Measurements from ENCODE around the gene SORCS3.
"Not testable (repeated sequence)": the region's sequence is repeated elsewhere in the genome, so short reads cannot be mapped to it uniquely, and the experiment has no call there.

The SORCS3 gene

DNA sequence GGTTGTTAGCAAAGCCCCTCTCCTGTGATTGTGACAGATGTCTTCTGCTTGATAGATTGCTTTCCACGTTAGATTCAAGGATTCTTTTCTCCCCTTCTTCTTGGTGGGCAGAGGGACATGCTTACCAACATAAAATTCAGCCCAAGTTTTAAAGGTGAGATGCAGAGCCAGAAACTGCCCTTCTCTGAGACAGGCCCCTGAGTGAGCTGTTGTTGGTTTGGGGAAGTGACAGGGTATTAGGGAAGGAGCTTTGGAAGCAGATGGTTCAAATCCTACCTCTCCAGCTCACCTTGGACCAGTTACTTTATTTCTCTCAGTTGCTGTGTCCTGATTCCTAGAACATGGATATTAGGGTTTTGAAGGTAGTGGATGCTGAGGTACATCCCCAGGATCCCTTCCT, 53.0 kb downstream of the SORCS3 start:
- no peak for FAIRE-seq

DNA sequence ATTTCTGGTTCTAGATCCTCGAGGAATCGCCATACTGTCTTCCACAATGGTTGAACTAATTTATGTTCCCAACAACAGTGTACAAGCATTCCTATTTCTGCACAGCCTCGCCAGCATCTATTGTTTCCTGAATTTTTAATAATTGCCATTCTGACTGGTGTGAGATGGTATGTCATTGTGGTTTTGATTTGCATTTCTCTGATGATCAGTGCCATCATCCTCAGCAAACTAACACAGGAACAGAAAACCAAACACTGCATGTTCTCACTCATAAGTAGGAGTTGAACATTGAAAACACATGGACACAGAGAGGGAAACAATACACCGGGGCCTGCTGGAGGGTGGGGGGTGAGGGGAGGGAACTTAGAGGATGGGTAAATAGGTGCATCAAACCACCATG, 62.2 kb downstream of the SORCS3 start:
- FAIRE-seq = not testable (repeated sequence)

DNA sequence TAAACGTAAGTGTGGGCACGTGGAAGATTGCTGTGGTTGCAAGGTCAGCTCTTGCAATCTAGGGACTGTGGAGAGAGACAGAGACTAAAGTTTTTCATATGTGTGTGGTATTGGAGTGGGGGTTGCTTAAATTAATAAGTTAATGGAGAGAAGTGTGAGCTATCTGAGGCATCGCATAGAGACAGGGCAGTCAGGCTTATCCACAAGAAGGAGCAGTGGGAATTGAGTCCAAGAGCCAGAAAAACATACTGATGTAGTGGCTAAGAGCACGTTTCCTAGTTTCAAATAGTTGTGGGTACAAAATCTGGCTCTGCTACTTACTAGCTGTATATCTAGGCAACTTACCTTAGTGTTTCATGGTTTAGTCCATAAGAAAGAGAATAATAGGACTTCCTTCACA, 65.8 kb downstream of the SORCS3 start:
- FAIRE-seq = no peak

DNA sequence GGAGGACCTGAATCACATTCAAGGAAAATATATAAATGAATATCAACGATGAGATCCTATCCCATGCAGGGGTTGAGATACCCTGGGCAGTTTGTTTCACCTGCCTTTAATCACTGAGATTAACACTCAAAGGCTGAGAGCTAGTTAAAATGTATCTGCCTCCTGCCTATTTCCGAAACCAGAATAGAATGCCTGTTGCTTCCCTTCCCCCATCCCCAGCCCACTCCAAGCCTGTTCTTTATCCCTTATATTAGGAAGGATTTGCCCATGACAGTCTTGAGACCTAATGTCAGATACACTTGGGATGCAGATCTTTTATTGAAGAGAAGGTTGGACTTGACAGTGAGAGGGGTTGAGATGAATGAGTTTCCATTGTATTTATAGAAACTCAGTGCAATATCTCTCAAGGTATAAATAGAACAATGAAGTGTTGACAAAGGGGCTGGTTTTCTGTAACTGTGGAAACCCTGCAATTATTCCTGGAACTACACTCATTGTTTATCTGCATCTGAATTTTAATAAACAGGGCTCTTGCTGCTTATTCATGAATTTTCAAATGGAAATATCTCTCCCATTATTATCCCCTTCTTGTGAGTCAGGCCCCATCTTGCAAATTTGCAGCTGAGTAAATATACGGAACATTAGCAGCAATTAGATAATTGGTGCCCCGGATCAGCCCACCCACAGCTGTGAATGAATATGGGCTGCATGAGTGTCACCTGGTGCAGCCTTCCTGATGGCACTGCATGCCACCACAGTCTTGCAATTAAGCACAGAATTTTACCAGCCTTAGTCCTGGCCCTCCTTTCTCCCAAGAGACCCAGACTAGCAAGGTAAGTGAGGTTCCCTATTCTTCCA, 66.7 kb downstream of the SORCS3 start:
- FAIRE-seq = no peak

DNA sequence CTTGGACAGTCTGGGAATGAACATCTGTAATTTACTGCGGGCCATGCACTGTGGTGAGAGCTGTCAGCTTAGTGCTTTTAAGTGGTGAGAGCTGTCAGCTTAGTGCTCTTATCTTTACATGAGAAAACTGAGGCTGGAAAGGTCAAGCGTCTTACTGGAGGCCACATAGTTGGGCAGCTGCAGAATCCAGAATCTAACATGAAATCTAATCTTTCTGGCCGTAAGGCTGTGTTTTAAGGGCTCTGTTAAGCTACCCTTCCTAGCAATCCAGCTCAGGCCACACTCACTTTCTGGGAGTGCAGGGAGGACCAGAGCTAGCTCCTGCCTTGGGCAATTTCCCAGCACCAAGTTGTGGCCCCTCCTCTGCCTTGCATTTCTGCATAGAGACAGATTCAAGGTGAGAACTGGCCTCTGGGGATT, 70.2 kb downstream of the SORCS3 start:
- no peak for FAIRE-seq

DNA sequence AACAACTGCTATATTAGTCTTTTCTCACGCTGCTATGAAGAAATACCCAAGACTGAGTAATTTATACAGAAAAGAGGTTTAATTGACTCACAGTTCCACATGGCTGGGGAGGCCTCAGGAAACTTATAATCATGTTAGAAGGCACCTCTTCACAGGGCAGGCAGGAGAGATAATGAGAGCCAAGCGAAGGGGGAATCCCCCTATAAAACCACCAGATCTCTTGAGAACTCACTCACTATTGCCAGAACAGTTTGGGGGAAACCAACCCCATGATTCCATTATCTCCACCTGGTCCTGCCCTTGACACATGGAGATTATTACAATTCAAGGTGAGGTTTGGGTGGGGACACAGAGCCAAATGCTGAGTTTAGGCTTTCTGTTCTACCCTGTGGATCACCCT, 89.5 kb downstream of the SORCS3 start:
- not testable (repeated sequence) for FAIRE-seq

DNA sequence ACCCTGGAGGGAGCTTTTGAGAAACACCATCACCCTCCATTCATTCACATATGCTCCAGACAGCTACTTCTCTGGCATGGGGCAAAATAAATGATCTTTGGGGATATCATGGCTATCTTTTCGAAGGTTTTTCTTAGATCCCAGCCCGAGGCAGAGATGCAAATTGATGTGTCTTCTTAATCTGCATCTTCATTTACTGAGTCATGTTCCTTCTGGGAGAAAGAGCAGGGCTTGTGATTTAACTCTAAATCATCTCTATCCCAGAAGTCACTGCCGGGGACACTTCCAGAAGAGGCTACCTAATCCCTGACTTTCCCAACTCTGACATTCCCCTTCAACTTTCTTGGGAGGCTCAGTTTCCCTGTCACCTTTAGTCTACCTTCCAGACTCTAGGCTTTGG, 90.1 kb downstream of the SORCS3 start:
- FAIRE-seq = no peak

DNA sequence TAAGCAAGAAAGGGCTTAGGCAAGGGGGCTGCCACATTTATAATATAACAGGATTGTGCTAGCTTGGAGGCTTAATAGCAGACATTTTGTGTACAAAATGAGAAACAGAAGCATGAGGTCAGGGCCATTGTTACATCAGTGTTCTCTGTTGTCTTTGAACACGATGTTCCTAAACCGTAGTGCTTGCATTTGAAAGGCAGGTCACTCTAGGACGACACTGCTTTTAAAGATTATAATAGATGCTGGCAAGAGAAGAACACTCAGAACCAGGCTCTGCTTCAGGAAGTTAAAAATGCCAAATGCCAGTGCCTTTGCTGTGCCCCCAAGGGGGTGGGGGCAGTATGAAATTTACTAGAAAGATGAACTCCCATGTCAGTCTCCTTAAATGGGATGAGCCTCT, 91.1 kb downstream of the SORCS3 start:
- FAIRE-seq = no peak

DNA sequence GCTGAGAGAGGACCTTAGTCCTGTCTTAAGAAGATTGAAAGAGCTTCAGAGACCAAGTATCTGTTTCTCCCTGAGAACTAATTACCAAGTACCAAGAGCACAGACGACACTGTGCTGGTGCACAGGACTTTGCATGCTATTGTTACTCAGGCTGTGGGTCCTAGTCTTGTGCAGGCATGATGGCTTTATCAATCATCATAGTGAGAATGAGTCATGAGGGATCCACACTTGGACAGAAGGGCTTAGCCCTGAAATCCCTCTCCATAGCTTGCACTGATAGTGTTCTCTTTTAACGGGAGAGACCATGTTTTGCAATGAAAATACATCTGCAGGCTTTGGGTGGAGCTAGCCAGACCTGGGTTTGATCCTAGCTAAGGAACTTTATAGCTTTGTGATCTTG, 93.3 kb downstream of the SORCS3 start:
- no peak for FAIRE-seq

DNA sequence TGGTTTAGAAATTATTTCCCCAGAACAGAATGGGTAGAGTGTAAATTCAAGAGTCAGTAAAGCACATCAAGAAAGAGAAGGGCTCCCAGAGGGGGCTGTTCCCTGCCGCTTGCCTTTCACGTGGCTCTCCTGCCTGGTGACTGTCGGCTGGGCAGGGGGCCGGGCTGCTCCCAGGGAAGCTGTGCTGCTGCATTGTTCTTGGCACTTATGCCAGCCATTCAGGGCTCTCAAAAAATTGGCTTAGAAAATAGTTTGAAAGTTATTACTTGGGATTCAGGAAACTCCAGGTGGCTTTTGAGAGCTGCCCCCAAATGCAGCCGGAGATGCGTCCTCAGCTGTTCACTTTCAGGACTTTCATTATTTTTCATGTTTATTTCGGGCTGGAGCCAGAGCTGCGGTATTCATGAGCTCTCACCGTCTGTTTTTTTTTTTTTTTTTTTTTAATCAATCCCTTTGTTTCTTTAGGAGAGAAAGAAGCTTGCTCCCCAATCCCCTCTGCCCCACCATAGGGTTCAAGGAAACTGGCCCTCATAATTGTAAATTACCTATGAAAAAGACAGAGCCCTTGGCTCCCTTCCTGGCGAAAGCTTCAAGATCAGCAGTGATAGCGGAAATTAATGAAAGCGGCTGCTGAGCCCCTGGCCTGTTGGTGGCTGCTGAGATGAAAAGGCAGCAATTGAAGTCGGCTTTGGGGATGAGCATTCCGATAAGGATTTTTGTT, 94.1 kb downstream of the SORCS3 start:
- no peak for FAIRE-seq

DNA sequence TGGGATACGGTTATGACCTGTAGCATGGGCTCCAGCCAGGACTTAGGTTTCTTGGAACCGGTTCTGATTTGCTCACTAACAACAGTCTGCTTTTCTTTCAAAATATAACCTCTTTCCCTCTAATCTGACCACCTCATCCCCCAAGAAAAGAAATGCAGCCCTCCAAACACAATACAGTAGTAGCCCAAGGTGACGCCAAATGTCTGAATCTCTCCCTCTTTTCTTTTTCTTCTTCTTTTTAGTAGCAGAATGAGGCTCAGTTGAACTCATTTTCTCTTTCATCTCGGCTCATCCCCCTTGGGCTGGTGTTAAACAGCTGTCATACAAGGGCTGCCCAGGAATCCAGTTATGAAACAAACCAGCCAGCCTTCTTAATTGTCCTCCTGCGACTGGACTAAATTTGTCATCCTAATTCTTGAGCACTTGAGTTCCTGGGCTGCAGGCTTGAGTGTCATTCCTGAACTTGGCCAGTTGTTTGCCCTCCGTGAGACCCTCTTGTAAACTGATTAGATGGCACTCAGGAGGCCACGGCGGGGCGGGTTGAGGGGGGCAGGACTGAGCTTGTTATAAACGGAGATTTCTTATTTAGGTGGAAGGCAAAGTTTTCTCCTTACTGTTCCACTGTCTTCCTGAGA, 94.8 kb downstream of the SORCS3 start:
- no peak for FAIRE-seq

DNA sequence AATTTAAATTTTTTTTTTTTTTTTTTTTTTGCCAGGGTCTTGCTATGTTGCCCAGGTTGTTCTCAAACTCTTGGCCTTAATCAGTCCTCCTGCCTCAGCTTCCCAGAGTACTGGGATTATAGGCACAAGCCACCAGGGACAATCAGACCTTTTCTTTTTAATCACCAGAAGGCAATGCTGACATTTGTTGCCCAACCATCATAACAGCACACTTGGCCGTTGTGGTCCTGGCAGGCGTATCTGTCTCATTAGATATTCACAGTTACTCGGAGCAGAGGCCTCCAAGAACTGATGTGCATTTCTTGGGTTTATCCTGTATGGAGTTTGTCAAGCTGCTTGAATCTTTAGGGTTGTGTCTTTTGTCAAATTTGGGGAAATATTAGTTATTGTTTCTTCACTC, 100.0 kb downstream of the SORCS3 start:
- no peak for FAIRE-seq

DNA sequence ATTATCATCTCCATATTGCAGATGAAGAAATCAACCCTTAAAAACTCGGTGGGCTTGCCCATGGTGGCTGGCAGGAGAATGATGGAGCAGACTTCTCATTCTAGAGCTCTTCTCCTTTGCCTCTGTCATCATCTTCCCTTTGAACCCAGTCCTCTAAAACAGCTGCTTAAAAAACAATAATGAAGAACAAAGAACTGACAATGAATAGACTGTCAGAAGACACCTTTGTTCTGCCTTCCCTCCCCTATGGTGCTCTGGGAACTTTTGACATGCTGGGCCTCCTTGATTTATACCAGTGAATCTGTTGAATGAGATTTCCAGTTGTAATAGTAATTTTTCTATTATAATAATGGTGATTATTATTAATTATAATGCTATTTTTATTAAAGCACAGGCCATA, 103.0 kb downstream of the SORCS3 start:
- FAIRE-seq = no peak

DNA sequence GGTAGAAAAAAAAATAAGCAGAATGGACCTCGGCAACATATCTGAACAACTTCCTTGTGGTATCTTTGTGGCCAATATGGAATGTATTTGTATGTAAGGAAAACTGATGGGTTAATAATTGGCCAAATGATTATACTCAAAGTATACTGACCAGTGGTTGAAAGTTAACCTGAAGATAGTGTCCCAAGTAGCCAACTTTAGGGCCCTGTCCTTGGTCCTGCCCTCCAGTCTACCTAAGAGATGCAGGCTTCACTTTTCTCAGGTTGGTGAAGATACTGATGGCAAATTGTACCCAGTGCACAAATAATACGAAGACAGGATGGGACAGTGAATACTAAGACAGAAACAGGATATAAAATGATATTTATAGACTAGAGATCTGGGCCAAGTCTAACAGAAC, 109.2 kb downstream of the SORCS3 start:
- no peak for FAIRE-seq

DNA sequence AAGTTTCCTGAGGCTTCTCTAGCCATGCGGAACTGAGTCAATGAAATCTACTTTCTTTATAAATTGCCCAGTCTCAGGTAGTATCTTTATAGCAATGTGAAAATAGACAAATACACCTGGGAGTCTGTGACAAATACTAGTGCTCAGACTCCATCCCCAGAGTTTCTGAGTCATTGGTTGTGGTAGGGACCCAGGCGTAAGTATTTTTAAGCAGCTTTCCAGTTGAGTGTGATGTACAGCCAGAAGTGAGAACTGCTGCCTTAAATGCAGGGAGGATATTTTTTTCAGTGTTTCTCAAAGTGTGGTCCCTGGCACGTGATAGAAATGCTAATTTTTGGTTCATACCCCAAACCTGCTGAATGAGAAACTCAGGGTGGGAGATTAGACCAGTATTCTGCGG, 121.7 kb downstream of the SORCS3 start:
- no peak for FAIRE-seq

DNA sequence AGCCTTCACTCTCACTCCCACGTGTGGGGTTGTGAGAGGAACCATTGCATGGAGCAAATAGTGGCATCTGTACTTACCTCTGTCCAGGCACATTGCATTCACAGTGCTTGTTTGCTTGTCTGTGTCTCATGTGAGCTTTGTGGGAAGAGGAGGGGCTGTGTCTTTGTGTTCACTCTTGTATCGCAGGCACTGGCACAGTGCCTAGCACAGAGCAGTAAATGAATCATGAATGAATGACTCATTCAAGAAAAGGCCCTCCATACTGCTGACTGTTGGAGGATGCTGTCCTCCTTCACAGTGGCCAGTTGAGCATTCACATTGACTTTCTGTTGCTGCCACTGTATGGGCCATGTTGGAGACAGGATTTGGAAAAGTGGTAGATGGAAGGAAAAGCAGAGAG, 125.3 kb downstream of the SORCS3 start:
- FAIRE-seq = no peak

DNA sequence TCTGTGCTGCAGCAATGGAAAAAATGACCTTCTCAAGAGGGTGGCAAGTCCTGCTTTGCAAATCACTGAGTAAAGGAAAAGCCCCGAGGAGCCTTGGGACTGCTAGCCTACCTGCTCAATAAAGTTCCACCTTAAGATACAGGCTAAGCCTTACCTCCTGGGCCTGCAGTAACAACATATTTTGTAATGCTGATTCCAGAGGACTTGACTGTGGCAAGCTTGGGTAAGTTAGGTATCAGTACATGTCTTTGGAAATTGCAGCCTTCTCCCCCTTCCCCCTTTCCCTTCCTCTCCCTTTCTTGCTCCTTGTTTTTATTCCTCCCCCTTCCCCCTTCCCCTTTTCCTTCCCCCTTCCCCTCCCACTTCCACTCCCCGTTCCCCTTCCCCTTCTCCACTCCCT, 126.2 kb downstream of the SORCS3 start:
- no peak for FAIRE-seq

DNA sequence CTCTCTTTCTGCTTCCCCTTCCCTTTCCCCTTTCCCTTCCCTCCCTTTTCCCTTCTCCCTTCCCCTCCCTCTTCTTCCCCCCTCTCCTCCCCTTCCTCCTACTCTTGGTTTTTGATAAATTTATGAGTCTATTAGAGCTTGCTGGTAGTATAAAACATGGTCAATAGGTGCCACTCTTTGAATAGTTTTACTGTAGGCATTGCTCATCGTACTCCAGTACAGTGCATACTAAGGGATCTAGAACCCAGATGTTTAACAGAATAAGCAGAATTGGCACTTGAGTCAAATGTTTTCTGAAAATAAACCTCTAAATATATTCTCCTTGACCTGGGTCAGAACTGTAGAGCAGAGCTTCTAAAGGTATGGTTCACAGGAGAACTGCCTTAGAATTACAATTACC, 126.7 kb downstream of the SORCS3 start:
- no peak for FAIRE-seq

DNA sequence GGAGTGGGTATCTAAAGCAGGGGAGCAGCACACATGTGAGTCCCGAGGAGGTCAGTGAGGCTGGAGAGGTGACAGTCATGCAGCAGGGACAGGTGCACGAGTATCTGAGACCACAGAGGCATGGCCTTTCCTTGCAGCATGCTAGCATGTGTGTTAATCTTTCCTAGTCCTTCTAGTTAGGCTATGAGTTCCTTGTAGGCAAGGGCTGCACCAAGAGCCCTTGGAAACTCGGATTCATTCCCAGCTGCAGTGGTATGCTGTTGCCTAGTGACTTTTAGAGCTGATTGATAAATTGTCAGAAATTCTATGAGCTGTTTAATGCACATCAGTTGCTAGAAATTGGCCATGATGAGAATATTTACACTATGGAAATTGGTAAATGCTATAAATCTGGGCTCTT, 132.0 kb downstream of the SORCS3 start:
- no peak for FAIRE-seq

DNA sequence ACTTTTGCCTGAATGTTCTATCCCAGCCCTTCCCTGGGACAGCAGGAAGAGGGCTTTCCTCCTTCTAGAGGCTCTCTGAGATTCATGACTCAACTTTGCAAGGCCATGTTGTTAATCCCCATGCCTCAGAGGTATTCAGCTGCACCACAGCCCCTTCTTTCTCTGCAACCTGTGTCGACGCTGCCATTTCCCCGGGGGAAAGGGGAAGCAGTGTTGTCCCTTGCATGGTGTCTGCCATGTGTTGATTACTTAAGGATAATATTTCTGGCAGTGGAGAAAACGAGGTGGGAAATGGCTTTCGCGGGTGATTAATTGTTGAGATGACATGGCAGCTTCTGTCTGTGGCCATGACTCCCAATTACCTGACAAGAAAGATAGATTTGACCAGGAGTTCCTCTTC, 133.1 kb downstream of the SORCS3 start:
- no peak for FAIRE-seq

DNA sequence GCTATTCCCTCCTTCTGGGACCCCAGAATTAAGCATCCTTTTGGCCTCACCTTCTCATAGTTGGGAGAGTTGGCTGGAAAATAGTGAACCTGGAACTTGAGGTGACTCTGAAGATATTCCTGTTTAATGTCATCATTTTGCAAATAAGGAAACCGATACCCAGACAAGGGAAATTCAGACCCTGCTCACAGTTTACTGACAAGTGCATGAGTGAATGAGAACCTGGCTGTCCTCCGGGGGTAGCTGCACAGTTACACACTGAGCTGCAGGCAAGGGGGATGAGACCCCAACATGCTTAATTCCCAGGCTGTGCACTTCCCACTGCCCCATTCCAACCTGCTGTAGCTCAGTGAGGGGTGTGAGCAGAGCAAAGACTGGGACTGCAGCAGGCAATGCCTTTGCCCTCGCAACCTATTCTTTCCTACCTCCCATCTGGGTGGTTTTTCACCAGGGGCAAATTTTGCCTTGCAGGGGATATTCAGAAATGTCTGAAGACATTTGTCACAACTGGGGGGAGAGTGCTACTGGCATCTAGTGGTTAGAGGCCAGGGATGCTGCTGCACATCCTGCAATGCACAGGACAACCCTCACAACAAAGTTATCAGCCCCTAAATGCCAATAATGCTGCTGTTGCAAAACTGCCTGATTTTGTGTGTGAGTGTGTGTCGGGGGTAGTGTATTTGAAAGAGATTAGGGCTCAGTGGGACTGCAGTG, 136.2 kb downstream of the SORCS3 start:
- no peak for FAIRE-seq

DNA sequence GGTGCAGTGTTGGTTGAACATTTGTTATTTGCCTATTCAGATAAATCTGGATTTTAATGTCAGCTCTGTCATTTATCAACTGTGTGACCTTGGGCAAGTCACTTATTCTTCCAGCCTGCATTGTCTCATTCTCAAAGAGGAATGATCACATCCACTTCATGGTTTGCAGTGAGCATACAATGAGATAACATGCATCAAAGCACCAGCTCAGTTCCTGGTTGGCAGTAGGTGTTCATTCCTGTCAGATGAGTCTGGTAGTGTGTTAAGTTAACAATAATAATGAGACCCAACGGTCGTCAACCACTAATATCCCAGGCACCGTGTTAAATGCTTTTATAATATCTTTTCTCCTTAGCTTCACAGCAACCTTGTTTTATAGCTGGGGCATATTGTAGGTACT, 137.3 kb downstream of the SORCS3 start:
- no peak for FAIRE-seq

DNA sequence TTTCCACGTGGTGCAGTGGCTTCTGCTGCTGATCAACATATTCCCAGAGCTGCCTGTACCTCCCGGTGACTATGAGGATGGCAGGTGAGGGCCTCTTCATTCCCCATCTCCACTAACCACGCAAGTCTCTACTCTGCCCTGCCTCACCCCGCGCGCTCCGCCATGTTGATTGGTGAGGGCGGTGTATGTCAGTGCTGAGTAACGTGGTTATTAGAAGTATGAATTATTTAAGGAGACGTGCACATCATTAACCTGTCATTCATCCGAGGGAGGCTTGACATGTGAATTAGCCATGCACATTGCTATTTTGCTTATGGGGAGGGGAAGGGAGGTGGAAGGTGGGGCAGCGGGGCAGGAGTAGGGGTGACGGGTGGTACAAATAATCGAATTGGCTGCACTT, 138.6 kb downstream of the SORCS3 start:
- FAIRE-seq = no peak

Measured in islet of Langerhans (tissue), 1 donor.